ENCODE measurements around the gene INPP5K. TPM values are rescaled to one million over a fixed set of nuclear protein-coding genes. Genes with fewer than 3 reads are reported as not detected.

The INPP5K gene
- total RNA-seq, 1 experiment from 2014 or later, result 29.4 TPM

DNA sequence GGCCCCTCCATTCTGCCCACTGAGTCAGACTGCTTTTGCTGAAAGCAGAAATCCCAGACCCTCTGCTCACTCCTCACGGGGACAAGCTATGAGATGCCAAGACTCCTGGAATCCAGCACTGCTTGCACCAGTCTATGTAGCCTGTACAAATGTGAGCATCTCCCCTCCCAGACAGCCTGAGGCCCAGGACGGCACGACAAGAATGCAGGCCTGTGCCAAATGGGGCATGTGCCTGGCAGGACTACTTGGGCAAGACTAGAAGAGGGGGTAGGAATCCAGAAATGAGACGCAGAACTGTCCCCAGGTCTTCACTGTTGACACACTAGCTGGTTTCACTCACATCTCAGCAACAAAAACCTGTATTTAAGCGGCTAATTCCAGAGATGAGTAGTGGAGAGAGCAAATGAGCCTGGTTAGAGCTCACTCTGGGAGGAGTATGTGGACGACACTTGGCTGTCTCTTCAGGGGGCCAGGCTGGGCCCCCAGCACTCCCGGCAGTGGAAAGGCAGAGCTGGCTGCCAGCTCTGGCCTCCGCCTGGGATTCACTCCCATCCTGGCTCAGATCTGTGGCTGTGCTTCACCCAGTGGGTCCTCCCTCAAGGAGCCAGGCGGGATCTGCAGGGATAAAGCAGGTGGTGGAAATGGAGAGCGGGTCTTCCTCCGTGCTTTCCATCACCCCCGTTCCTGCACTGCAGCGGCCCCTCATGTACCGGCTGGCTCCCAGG lies 21.0 kb downstream of the INPP5K start:
- Histone ChIP-seq H4K91ac (ENCODE audit: insufficient read length, low read depth, low read length) (no peak overlapping the region), H2BK20ac (ENCODE audit: low read depth, low read length, poor library complexity, severe bottlenecking) (no peak overlapping the region), H3T11ph (ENCODE audit: low read length) (no peak overlapping the region), H4K20me1 (ENCODE audit: control insufficient read depth, insufficient read depth, insufficient read length) (no peaks in the 10 kb centered on the region), H2BK15ac (ENCODE audit: low read depth, low read length) (no peak overlapping the region), H2AK5ac (ENCODE audit: insufficient read length, low read length) (no peak overlapping the region), H3K27me3 (ENCODE audit: insufficient read depth, low read length) (no peaks in the 10 kb centered on the region), H3K18ac (ENCODE audit: insufficient read length, low read depth, low read length) (no peak overlapping the region), H3K23ac (ENCODE audit: insufficient read length, low read depth, low read length) (no peak overlapping the region), H3K23me2 (ENCODE audit: insufficient read length, low read depth, low read length, poor library complexity, severe bottlenecking) (peaks cover 12% of the 10 kb centered on the region), H3K4me1 (ENCODE audit: insufficient read depth, low read length) (no peaks in the 10 kb centered on the region), H3K4me2 (ENCODE audit: insufficient read depth, insufficient read length, low read length) (no peak overlapping the region), H3K9me3 (ENCODE audit: control insufficient read depth, low read depth, low read length) (no peaks in the 10 kb centered on the region), H3K79me2 (ENCODE audit: insufficient read depth, low read length) (no peaks in the 10 kb centered on the region), H3K4ac (ENCODE audit: low read depth, low read length) (no peak overlapping the region), H2BK120ac (ENCODE audit: low read depth, low read length, poor library complexity, severe bottlenecking) (no peak overlapping the region), H2AFZ (ENCODE audit: low read length) (no peak overlapping the region), H3K79me1 (ENCODE audit: insufficient read depth, low read depth, low read length, poor library complexity, severe bottlenecking) (no peaks in the 10 kb centered on the region), H2BK12ac (ENCODE audit: insufficient read length, low read depth, low read length) (no peak overlapping the region), H2BK5ac (ENCODE audit: insufficient read length, low read length) (no peak overlapping the region), H3K27ac (ENCODE audit: insufficient read length, low read depth, low read length) (no peak overlapping the region), H3K56ac (ENCODE audit: insufficient read length, low read depth, low read length) (no peak overlapping the region), H3K9ac (ENCODE audit: extremely low read depth, insufficient read length, low read length) (no peak overlapping the region), H4K8ac (replicated peaks; ENCODE audit: insufficient read length, low read depth, low read length) (no peak overlapping the region), H4K5ac (ENCODE audit: insufficient read length, low read depth, low read length) (no peak overlapping the region), H3K14ac (ENCODE audit: insufficient read depth, low read length) (no peak overlapping the region)
- Mint-ChIP-seq H3K27ac (no peak overlapping the region), H3K4me1 (peaks cover 7 to 15% of the 10 kb centered on the region in 2 experiments), H3K36me3 (ENCODE audit: insufficient read depth in 1 of 3, low read depth in 3 of 3) (peaks cover 0 to 12% (median 3%) of the 10 kb centered on the region in 3 experiments; a peak in 3 of 7 replicates), H3K27me3 (ENCODE audit: low read depth) (no peaks in the 10 kb centered on the region), H3K4me3 (no peak overlapping the region), H3K9me3 (no peaks in the 10 kb centered on the region)
- DNase-seq, result no peak
- TF ChIP-seq CTCF (conservative IDR thresholded peaks at IDR 0.05), result no peak
- WGBS (ENCODE audit: extremely low coverage, insufficient read length, low lambda C conversion rate), result no CpG with 5 or more reads among the region's 14 CpGs

All from H9 (cell line).